Breast epithelium (tissue), 3 donors: ENCODE measurements around the gene RNF125.

Source experiments
- CTCF ChIP-seq, 3 donors: fragments of 450-650 bp; IDR thresholded peaks; one replicate each; pipeline ENCODE4 v1.5.1; 2016 to 2017; ENCODE audit warnings: antibody characterized with exemption in 3 of 3, mild to moderate bottlenecking in 3 of 3, moderate library complexity in 3 of 3
- POLR2AphosphoS5 ChIP-seq, 3 donors: sonication (generic); formaldehyde crosslinking; IDR thresholded peaks; one replicate each; pipeline ENCODE4 v1.6.1; 2017; ENCODE audit warnings: antibody characterized with exemption in 3 of 3

GRCh38 chr18:32056613-32057358, 38.2 kb downstream of the RNF125 start:
- TF ChIP-seq POLR2AphosphoS5 (IDR thresholded peaks at IDR 0.05) (no peak), CTCF (IDR thresholded peaks at IDR 0.05) (no peak)
